NK-92 (cell line): ENCODE measurements around the gene AHR.
"Not testable (repeated sequence)": the region's sequence is repeated elsewhere in the genome, so short reads cannot be mapped to it uniquely, and the experiment has no call there.

ENCODE experiments used
- DNase-seq: peaks from one replicate; lab custom pipeline; 2025; ENCODE audit not compliant: unreplicated experiment; lab: John Stamatoyannopoulos, UW

The AHR gene

GRCh38 chr7:17371671-17372524, 73.4 kb downstream of the AHR start:
- DNase-seq: no peak

DNA sequence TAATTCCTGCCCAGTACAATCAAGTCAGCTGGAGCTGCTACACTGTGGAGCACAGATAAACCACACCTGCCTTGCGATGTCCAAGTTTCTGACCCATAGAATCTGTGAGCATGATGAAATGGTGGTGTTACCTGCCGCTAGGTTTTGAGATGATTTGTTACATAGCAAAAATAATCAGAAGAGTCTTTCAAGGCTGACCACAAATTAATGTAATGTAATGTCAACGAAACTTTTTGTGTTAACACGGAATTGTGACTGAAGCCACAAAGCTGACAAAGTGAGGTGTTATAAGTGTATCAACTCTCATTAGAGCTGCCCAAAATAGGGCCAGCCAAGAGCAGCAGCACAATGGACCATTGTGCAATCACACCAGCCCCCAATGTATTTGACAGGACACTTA, 75.7 kb downstream of the AHR start:
- no peak for DNase-seq

DNA sequence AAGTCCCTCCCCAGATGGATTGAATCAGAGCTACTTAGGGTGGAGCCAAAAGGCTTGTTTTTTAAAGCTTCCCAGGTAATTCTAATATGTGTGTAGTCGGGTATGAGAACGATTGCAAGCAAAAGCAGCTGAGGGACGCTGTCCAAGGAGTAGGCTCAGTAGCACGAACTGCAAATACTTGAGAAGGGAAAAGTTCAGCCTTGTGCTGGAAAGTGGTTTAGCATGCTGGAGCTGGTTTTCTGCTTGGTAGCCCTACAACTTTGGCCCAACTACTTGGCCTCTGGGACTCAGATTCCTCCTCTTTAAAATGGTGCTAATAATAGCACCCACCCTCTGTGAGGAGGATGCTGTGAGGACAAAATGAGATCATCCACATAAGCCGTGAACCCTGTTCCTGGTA, 76.2 kb downstream of the AHR start:
- DNase-seq: no peak

DNA sequence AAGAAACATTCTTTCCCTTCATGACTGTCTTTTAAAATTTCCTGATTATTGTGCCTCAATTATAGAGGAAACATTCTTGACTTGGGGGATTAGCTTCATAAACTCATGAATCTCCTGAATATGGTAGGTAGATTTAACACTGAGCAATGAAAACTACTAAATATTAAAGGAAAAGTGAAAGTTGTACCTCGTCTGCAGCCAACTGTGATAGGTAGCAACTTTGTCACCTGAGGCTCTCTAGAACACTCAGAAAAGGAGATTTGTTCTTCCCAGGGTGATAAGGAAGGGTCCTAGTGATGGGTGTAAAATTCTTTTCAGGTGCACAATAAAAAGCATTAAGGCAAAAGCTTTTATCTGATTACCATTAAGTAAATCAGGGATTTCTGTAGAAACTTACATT, 78.1 kb downstream of the AHR start:
- no peak for DNase-seq

GRCh38 chr7:17380736-17381662, 82.5 kb downstream of the AHR start:
- no peak for DNase-seq

- DNase-seq: not testable (repeated sequence)
Measured at GRCh38 chr7:17382408-17383354, 84.2 kb downstream of the AHR start.

GRCh38 chr7:17384400-17384799, 85.9 kb downstream of the AHR start:
- no peak for DNase-seq

GRCh38 chr7:17385612-17386011, 87.2 kb downstream of the AHR start:
- no peak for DNase-seq

- DNase-seq: no peak
Measured at GRCh38 chr7:17390392-17390791, 91.9 kb downstream of the AHR start.

- no peak for DNase-seq
Measured at GRCh38 chr7:17391366-17391765, 92.9 kb downstream of the AHR start.

- no peak for DNase-seq
Measured at GRCh38 chr7:17392846-17393245, 94.4 kb downstream of the AHR start.

GRCh38 chr7:17394563-17394962, 96.1 kb downstream of the AHR start:
- DNase-seq: not testable (repeated sequence)
